GM13976 (cell line): ENCODE measurements around the gene MRPL51.

Experiments used
- DNase-seq: peaks from one replicate; pipeline ENCODE4 v3.0.0; 2012; ENCODE audit warnings: low spot score
- CTCF ChIP-seq: IDR thresholded peaks from 2 replicates; pipeline ENCODE4 v1.5.1; 2012; ENCODE audit warnings: borderline replicate concordance, mild to moderate bottlenecking; ENCODE audit not compliant: insufficient read depth; ENCODE audit errors: extremely low read depth, missing control alignments, control extremely low read depth
- in situ Hi-C: fragments of 300-500 bp; cut with MboI; formaldehyde crosslinking; loops from one replicate; pipeline ENCODE4 v1.12.0; 2022; ENCODE audit warnings: low sequenced_read_pairs, mixed read lengths, inconsistent platforms; ENCODE audit not compliant: unreplicated experiment

MRPL51 gene

GRCh38 chr12:6443361-6443983 lies 49.6 kb downstream of the MRPL51 start:
- in situ Hi-C loops: no loop called here
- no peak for TF ChIP-seq CTCF
- no peak for DNase-seq

- no peak for DNase-seq
- in situ Hi-C loops: no loop called here
- no peak for TF ChIP-seq CTCF
Observed at GRCh38 chr12:6442836-6443235, 50.2 kb downstream of the MRPL51 start.
